KMS-11 (cell line): ENCODE data around the gene GRB2.
"Not testable (repeated sequence)": the region's sequence is repeated elsewhere in the genome, so short reads cannot be mapped to it uniquely, and the experiment has no call there.

Experiments
- H2AFZ ChIP-seq: fragments of 200-600 bp; sonication (generic); 2 replicates; pipeline ENCODE4 v1.6.1; 2016; ENCODE audit warnings: antibody characterized with exemption, mixed run types, low read depth
- H3K27ac ChIP-seq: fragments of 200-600 bp; sonication (generic); 2 replicates; pipeline ENCODE4 v1.6.1; 2016; ENCODE audit warnings: mild to moderate bottlenecking, mixed run types
- H3K27me3 ChIP-seq: fragments of 200-600 bp; sonication (generic); 2 replicates; pipeline ENCODE4 v1.6.1; 2017; ENCODE audit warnings: mild to moderate bottlenecking, low read depth, mixed run types, moderate library complexity; ENCODE audit not compliant: insufficient read depth
- H3K36me3 ChIP-seq: fragments of 200-600 bp; sonication (generic); 2 replicates; pipeline ENCODE4 v1.6.1; 2017; ENCODE audit warnings: mild to moderate bottlenecking, mixed run types; ENCODE audit not compliant: insufficient read depth
- H3K4me1 ChIP-seq: fragments of 200-600 bp; sonication (generic); 2 replicates; pipeline ENCODE4 v1.6.1; 2016; ENCODE audit warnings: mild to moderate bottlenecking, low read depth, mixed run types; ENCODE audit not compliant: poor library complexity, severe bottlenecking
- H3K4me2 ChIP-seq: fragments of 200-600 bp; sonication (generic); 2 replicates; pipeline ENCODE4 v1.7.0; 2016; ENCODE audit warnings: mild to moderate bottlenecking, mixed run types
- H3K4me3 ChIP-seq: fragments of 200-600 bp; sonication (generic); IDR thresholded peaks from 2 replicates; pipeline ENCODE4 v1.6.1; 2017; ENCODE audit warnings: low read depth, low read length, mixed read lengths; ENCODE audit not compliant: insufficient read depth
- H3K79me2 ChIP-seq: fragments of 200-600 bp; sonication (generic); 2 replicates; pipeline ENCODE4 v1.6.1; 2016; ENCODE audit warnings: low read depth, mixed run types; ENCODE audit not compliant: insufficient read depth
- H3K9ac ChIP-seq: fragments of 200-600 bp; sonication (generic); 2 replicates; pipeline ENCODE4 v1.6.1; 2016; ENCODE audit warnings: mild to moderate bottlenecking, mixed run types
- H4K20me1 ChIP-seq: fragments of 200-600 bp; sonication (generic); 2 replicates; pipeline ENCODE4 v1.6.1; 2016; ENCODE audit warnings: mild to moderate bottlenecking, mixed run types; ENCODE audit not compliant: insufficient read depth
- CTCF ChIP-seq: fragments of 200-600 bp; sonication (generic); conservative IDR thresholded peaks from 2 replicates; pipeline ENCODE4 v1.6.1; 2017; ENCODE audit warnings: low read depth, mild to moderate bottlenecking, antibody characterized with exemption, low read length, moderate library complexity, mixed read lengths

GRB2 gene

GRCh38 chr17:75349589-75349988, 55.9 kb downstream of the GRB2 start:
- no peaks in the 10 kb centered on the region for H3K36me3 ChIP-seq
- no peak for TF ChIP-seq CTCF
- peaks cover 55% of the 10 kb centered on the region for H3K4me1 ChIP-seq
- H2AFZ ChIP-seq: no peak overlapping the region
- H3K4me3 ChIP-seq: no peak overlapping the region
- no peaks in the 10 kb centered on the region; the same call in 1 of the 2 replicates for H4K20me1 ChIP-seq
- no peak overlapping the region for H3K4me2 ChIP-seq
- no peak overlapping the region for H3K9ac ChIP-seq
- H3K79me2 ChIP-seq: peaks cover 51% of the 10 kb centered on the region; the same call in 1 of the 2 replicates
- H3K27me3 ChIP-seq: no peaks in the 10 kb centered on the region
- no peak overlapping the region for H3K27ac ChIP-seq

GRCh38 chr17:75348386-75349012, 57.0 kb downstream of the GRB2 start:
- H3K27me3 ChIP-seq: no peaks in the 10 kb centered on the region
- no peak overlapping the region for H3K27ac ChIP-seq
- H3K36me3 ChIP-seq: no peaks in the 10 kb centered on the region
- H3K4me2 ChIP-seq: peak overlapping the region; percentile 36; the same call in 1 of the 2 replicates
- H3K79me2 ChIP-seq: peaks cover 56% of the 10 kb centered on the region; the same call in 1 of the 2 replicates
- peaks cover 52% of the 10 kb centered on the region for H3K4me1 ChIP-seq
- no peaks in the 10 kb centered on the region; the same call in 1 of the 2 replicates for H4K20me1 ChIP-seq
- H2AFZ ChIP-seq: no peak overlapping the region
- no peak overlapping the region for H3K9ac ChIP-seq
- no peak overlapping the region for H3K4me3 ChIP-seq
- TF ChIP-seq CTCF: no peak

GRCh38 chr17:75346906-75347305, 58.6 kb downstream of the GRB2 start:
- H3K79me2 ChIP-seq: peaks cover 61% of the 10 kb centered on the region; the same call in 1 of the 2 replicates
- peak overlapping the region; percentile 40; the same call in 1 of the 2 replicates for H3K27ac ChIP-seq
- no peak overlapping the region for H3K4me3 ChIP-seq
- H2AFZ ChIP-seq: no peak overlapping the region
- H3K4me2 ChIP-seq: peak overlapping the region; percentile 36
- H3K27me3 ChIP-seq: no peaks in the 10 kb centered on the region
- no peak for TF ChIP-seq CTCF
- H3K4me1 ChIP-seq: peaks cover 52% of the 10 kb centered on the region
- no peak overlapping the region; the same call in 1 of the 2 replicates for H3K9ac ChIP-seq
- peaks cover 3% of the 10 kb centered on the region; the same call in 1 of the 2 replicates for H4K20me1 ChIP-seq
- H3K36me3 ChIP-seq: no peaks in the 10 kb centered on the region

- H3K4me2 ChIP-seq: peak overlapping the region; percentile 36; the same call in 1 of the 2 replicates
- H3K27me3 ChIP-seq, H2AFZ ChIP-seq, H3K4me3 ChIP-seq, H4K20me1 ChIP-seq, H3K36me3 ChIP-seq, H3K9ac ChIP-seq: not testable (repeated sequence)
- peak overlapping the region; percentile 40; the same call in 1 of the 2 replicates for H3K27ac ChIP-seq
- H3K79me2 ChIP-seq: peaks cover 57% of the 10 kb centered on the region; the same call in 1 of the 2 replicates
- H3K4me1 ChIP-seq: peaks cover 52% of the 10 kb centered on the region
Observed at GRCh38 chr17:75346368-75346767, 59.1 kb downstream of the GRB2 start.
